DOHH2 (cell line): ENCODE data around the gene SNTN.

Experiments used
- H3F3A ChIP-seq: fragments of 200-600 bp; sonication (generic), shearing (Covaris generic); 2 replicates; pipeline ENCODE4 v1.6.0; 2016; ENCODE audit warnings: antibody characterized with exemption, mild to moderate bottlenecking; ENCODE audit not compliant: control insufficient read depth, insufficient read depth
- H3K27ac ChIP-seq: fragments of 200-600 bp; sonication (generic); 2 replicates; pipeline ENCODE4 v1.5.1; 2014; ENCODE audit warnings: low read depth, mild to moderate bottlenecking, low read length, moderate library complexity
- H3K27me3 ChIP-seq: fragments of 200-600 bp; sonication (generic); 2 replicates; pipeline ENCODE4 v1.6.1; 2014; ENCODE audit warnings: mild to moderate bottlenecking, low read length, mixed read lengths; ENCODE audit not compliant: control insufficient read depth
- H3K36me3 ChIP-seq: fragments of 200-600 bp; sonication (generic); 2 replicates; pipeline ENCODE4 v1.6.1; 2014; ENCODE audit warnings: mild to moderate bottlenecking, low read length, moderate library complexity, mixed read lengths; ENCODE audit not compliant: control insufficient read depth
- H3K4me1 ChIP-seq: fragments of 200-600 bp; sonication (generic); 2 replicates; pipeline ENCODE4 v1.6.1; 2014; ENCODE audit warnings: mild to moderate bottlenecking, low read length, mixed read lengths; ENCODE audit not compliant: control insufficient read depth
- H3K4me2 ChIP-seq: fragments of 200-600 bp; sonication (generic); 2 replicates; pipeline ENCODE4 v1.6.0; 2014; ENCODE audit warnings: mild to moderate bottlenecking, low read length, moderate library complexity
- H3K4me3 ChIP-seq: fragments of 200-600 bp; sonication (generic); 2 replicates; pipeline ENCODE4 v1.5.1; 2014; ENCODE audit warnings: mild to moderate bottlenecking, low read length, mixed read lengths
- H3K79me2 ChIP-seq: fragments of 200-600 bp; sonication (generic); 2 replicates; pipeline ENCODE4 v1.6.1; 2014; ENCODE audit warnings: mild to moderate bottlenecking, low read length, mixed read lengths; ENCODE audit not compliant: control insufficient read depth
- H3K9me2 ChIP-seq: fragments of 200-600 bp; sonication (generic); replicated peaks from 2 replicates; pipeline ENCODE4 v1.6.1; 2014; ENCODE audit warnings: mild to moderate bottlenecking, low read length, mixed read lengths; ENCODE audit not compliant: control insufficient read depth
- H3K9me3 ChIP-seq: fragments of 200-600 bp; sonication (generic); 2 replicates; pipeline ENCODE4 v1.6.1; 2014; ENCODE audit warnings: antibody characterized with exemption, low read length, mixed read lengths; ENCODE audit not compliant: control insufficient read depth, insufficient read depth
- H4K20me1 ChIP-seq: fragments of 200-600 bp; sonication (generic); 2 replicates; pipeline ENCODE4 v1.6.0; 2014; ENCODE audit warnings: low read depth, mild to moderate bottlenecking, antibody characterized with exemption, low read length, moderate library complexity; ENCODE audit not compliant: control insufficient read depth, insufficient read depth
- CTCF ChIP-seq: fragments of 200-600 bp; sonication (generic); IDR thresholded peaks from one replicate; pipeline ENCODE4 v1.5.1; 2014; ENCODE audit warnings: antibody characterized with exemption, mild to moderate bottlenecking, low read depth, low read length; ENCODE audit not compliant: poor library complexity, severe bottlenecking
- EZH2phosphoT487 ChIP-seq: fragments of 200-600 bp; sonication (generic); IDR thresholded peaks from 2 replicates; pipeline ENCODE4 v1.6.1; 2017; ENCODE audit warnings: borderline replicate concordance, mild to moderate bottlenecking, antibody characterized with exemption, low read length, moderate library complexity, mixed read lengths

The SNTN gene

GRCh38 chr3:63609834-63610233 lies 42.6 kb upstream of the SNTN start:
- Histone ChIP-seq H4K20me1 (no peaks in the 10 kb centered on the region), H3K27ac (no peak overlapping the region), H3K4me1 (no peaks in the 10 kb centered on the region), H3K4me2 (no peak overlapping the region), H3K27me3 (no peaks in the 10 kb centered on the region), H3K9me3 (no peaks in the 10 kb centered on the region), H3K79me2 (no peaks in the 10 kb centered on the region), H3F3A (no peaks in the 10 kb centered on the region), H3K9me2 (no peaks in the 10 kb centered on the region), H3K4me3 (no peak overlapping the region), H3K36me3 (no peaks in the 10 kb centered on the region)
- TF ChIP-seq CTCF, result no peak
- TF ChIP-seq EZH2phosphoT487, result no peak

DNA sequence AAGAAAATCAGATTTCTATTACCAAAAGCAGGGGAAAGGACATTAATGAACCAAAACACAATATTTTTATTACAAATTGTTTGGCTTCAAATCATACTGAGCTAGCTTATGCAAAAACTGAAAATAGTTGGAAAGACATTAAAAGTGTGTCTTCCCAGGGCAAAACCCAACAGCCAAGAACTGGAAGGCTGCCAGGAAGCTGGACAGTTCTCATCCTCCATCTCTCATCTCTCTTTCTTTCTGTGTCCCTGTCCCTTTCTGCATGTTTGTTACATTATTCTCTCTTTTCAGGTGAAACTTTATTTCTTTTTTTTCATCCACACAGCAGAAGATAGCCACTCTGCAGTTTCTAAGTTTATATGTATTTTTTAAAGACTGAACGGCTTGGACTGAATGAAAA lies 41.1 kb upstream of the SNTN start:
- no peaks in the 10 kb centered on the region for H3K79me2 ChIP-seq
- H3K4me3 ChIP-seq, result no peak overlapping the region
- H3K4me1 ChIP-seq, result no peaks in the 10 kb centered on the region
- no peaks in the 10 kb centered on the region for H3K36me3 ChIP-seq
- no peaks in the 10 kb centered on the region for H3F3A ChIP-seq
- no peak for TF ChIP-seq CTCF
- TF ChIP-seq EZH2phosphoT487, result no peak
- H3K4me2 ChIP-seq, result no peak overlapping the region
- no peaks in the 10 kb centered on the region for H3K9me2 ChIP-seq
- no peaks in the 10 kb centered on the region for H3K27me3 ChIP-seq
- H3K9me3 ChIP-seq, result no peaks in the 10 kb centered on the region
- no peak overlapping the region for H3K27ac ChIP-seq
- H4K20me1 ChIP-seq, result no peaks in the 10 kb centered on the region

GRCh38 chr3:63613561-63613960 lies 38.9 kb upstream of the SNTN start:
- H3K4me3 ChIP-seq, result no peak overlapping the region
- no peaks in the 10 kb centered on the region for H3F3A ChIP-seq
- no peaks in the 10 kb centered on the region for H3K9me2 ChIP-seq
- H4K20me1 ChIP-seq, result no peaks in the 10 kb centered on the region
- H3K4me1 ChIP-seq, result no peaks in the 10 kb centered on the region
- H3K9me3 ChIP-seq, result no peaks in the 10 kb centered on the region
- no peaks in the 10 kb centered on the region for H3K27me3 ChIP-seq
- no peak overlapping the region for H3K4me2 ChIP-seq
- TF ChIP-seq CTCF (no peak), EZH2phosphoT487 (no peak)
- H3K36me3 ChIP-seq, result no peaks in the 10 kb centered on the region
- H3K27ac ChIP-seq, result no peak overlapping the region
- no peaks in the 10 kb centered on the region for H3K79me2 ChIP-seq

- Histone ChIP-seq H3K27ac (no peak overlapping the region), H3K9me2 (no peaks in the 10 kb centered on the region), H4K20me1 (no peaks in the 10 kb centered on the region), H3K36me3 (no peaks in the 10 kb centered on the region), H3K9me3 (no peaks in the 10 kb centered on the region), H3K79me2 (no peaks in the 10 kb centered on the region), H3K4me1 (no peaks in the 10 kb centered on the region), H3K4me2 (no peak overlapping the region), H3F3A (no peaks in the 10 kb centered on the region), H3K27me3 (no peaks in the 10 kb centered on the region), H3K4me3 (no peak overlapping the region)
- no peak for TF ChIP-seq CTCF
- TF ChIP-seq EZH2phosphoT487, result no peak
Measured at GRCh38 chr3:63617391-63617790, 35.1 kb upstream of the SNTN start.
